ACC112 (cell line): ENCODE results near the gene DHX57.
"Not testable (repeated sequence)": the region's sequence is repeated elsewhere in the genome, so short reads cannot be mapped to it uniquely, and the experiment has no call there.

Experiments used
- H2AFZ ChIP-seq: fragments of 200-600 bp; sonication (generic); one replicate; pipeline ENCODE4 v1.6.0; 2017; ENCODE audit warnings: antibody characterized with exemption, low read length; ENCODE audit not compliant: unreplicated experiment
- H3K27ac ChIP-seq: fragments of 200-600 bp; sonication (generic); 2 replicates; pipeline ENCODE4 v1.5.1; 2014; ENCODE audit warnings: low read depth, mild to moderate bottlenecking, antibody characterized with exemption, low read length, moderate library complexity
- H3K27me3 ChIP-seq: fragments of 200-600 bp; sonication (generic); 2 replicates; pipeline ENCODE4 v1.6.1; 2014; ENCODE audit warnings: mild to moderate bottlenecking, antibody characterized with exemption, low read length, moderate library complexity, mixed read lengths; ENCODE audit not compliant: insufficient read depth
- H3K36me3 ChIP-seq: fragments of 200-600 bp; sonication (generic); 2 replicates; pipeline ENCODE4 v1.6.1; 2016; ENCODE audit warnings: mild to moderate bottlenecking, antibody characterized with exemption, low read length, moderate library complexity, mixed read lengths; ENCODE audit not compliant: insufficient read depth
- H3K4me1 ChIP-seq: fragments of 200-600 bp; sonication (generic); one replicate; pipeline ENCODE4 v1.6.1; 2016; ENCODE audit warnings: low read length, mixed read lengths; ENCODE audit not compliant: insufficient read depth, unreplicated experiment, control insufficient read depth
- H3K4me3 ChIP-seq: fragments of 200-600 bp; sonication (generic); 2 replicates; pipeline ENCODE4 v1.5.1; 2014; ENCODE audit warnings: mild to moderate bottlenecking, low read depth, low read length
- H3K79me2 ChIP-seq: fragments of 200-600 bp; sonication (generic); one replicate; pipeline ENCODE4 v1.6.0; 2016; ENCODE audit warnings: low read length; ENCODE audit not compliant: control insufficient read depth, unreplicated experiment, insufficient read depth

The DHX57 gene

GRCh38 chr2:38828460-38828859 lies 47.3 kb downstream of the DHX57 start:
- Histone ChIP-seq H3K4me1 (peaks cover 8% of the 10 kb centered on the region), H3K27ac (no peak overlapping the region)

GRCh38 chr2:38827539-38828145 lies 48.1 kb downstream of the DHX57 start:
- Histone ChIP-seq H3K4me3 (peak overlapping the region; percentile 21), H3K36me3 (0 out of 2 replicates have a peak, but pooled peaks cover 11% of the 10 kb centered on the region), H3K27ac (peak overlapping the region; percentile 67)
- H3K4me1 ChIP-seq, H2AFZ ChIP-seq, H3K27me3 ChIP-seq, H3K79me2 ChIP-seq: not testable (repeated sequence)

More at GRCh38 chr2:38828460-38828859, 47.3 kb downstream of the DHX57 start:
- Histone ChIP-seq H3K36me3 (0 out of 2 replicates have a peak, but pooled peaks cover 11% of the 10 kb centered on the region), H3K79me2 (no peaks in the 10 kb centered on the region), H3K27me3 (no peaks in the 10 kb centered on the region), H2AFZ (no peak overlapping the region), H3K4me3 (no peak overlapping the region)

GRCh38 chr2:38825956-38826355 lies 49.8 kb downstream of the DHX57 start:
- no peaks in the 10 kb centered on the region for H3K79me2 ChIP-seq
- 0 out of 2 replicates have a peak, but pooled peaks cover 11% of the 10 kb centered on the region for H3K36me3 ChIP-seq
- H3K4me3 ChIP-seq: no peak overlapping the region
- peaks cover 8% of the 10 kb centered on the region for H3K4me1 ChIP-seq
- H3K27ac ChIP-seq: no peak overlapping the region
- no peaks in the 10 kb centered on the region for H3K27me3 ChIP-seq
- no peak overlapping the region for H2AFZ ChIP-seq

- Histone ChIP-seq H2AFZ (no peak overlapping the region), H3K27ac (no peak overlapping the region), H3K27me3 (no peaks in the 10 kb centered on the region), H3K4me1 (peaks cover 8% of the 10 kb centered on the region), H3K36me3 (0 out of 2 replicates have a peak, but pooled peaks cover 11% of the 10 kb centered on the region), H3K4me3 (no peak overlapping the region), H3K79me2 (no peaks in the 10 kb centered on the region)
Measured at GRCh38 chr2:38824906-38825305, 50.8 kb downstream of the DHX57 start.

- H3K27me3 ChIP-seq: no peaks in the 10 kb centered on the region
- H3K27ac ChIP-seq: no peak overlapping the region
- no peaks in the 10 kb centered on the region for H3K79me2 ChIP-seq
- no peak overlapping the region for H3K4me3 ChIP-seq
- peaks cover 8% of the 10 kb centered on the region for H3K4me1 ChIP-seq
- 0 out of 2 replicates have a peak, but pooled peaks cover 11% of the 10 kb centered on the region for H3K36me3 ChIP-seq
- H2AFZ ChIP-seq: no peak overlapping the region
Measured at GRCh38 chr2:38823386-38823785, 52.3 kb downstream of the DHX57 start.

GRCh38 chr2:38818565-38818964 lies 57.2 kb downstream of the DHX57 start:
- Histone ChIP-seq H3K27ac (no peak overlapping the region), H3K4me1 (no peaks in the 10 kb centered on the region), H3K4me3 (no peak overlapping the region), H3K79me2 (no peaks in the 10 kb centered on the region), H3K36me3 (no peaks in the 10 kb centered on the region), H2AFZ (no peak overlapping the region), H3K27me3 (no peaks in the 10 kb centered on the region)

- Histone ChIP-seq H3K4me3 (no peak overlapping the region), H3K4me1 (no peaks in the 10 kb centered on the region), H3K27me3 (no peaks in the 10 kb centered on the region), H2AFZ (no peak overlapping the region), H3K79me2 (no peaks in the 10 kb centered on the region), H3K27ac (no peak overlapping the region), H3K36me3 (0 out of 2 replicates have a peak, but pooled peaks cover 3% of the 10 kb centered on the region)
Measured at GRCh38 chr2:38815936-38816335, 59.8 kb downstream of the DHX57 start.

- Histone ChIP-seq H3K4me1 (no peaks in the 10 kb centered on the region), H3K27ac (no peak overlapping the region), H3K36me3 (0 out of 2 replicates have a peak, but pooled peaks cover 6% of the 10 kb centered on the region), H2AFZ (no peak overlapping the region), H3K4me3 (no peak overlapping the region), H3K79me2 (no peaks in the 10 kb centered on the region), H3K27me3 (no peaks in the 10 kb centered on the region)
Measured at GRCh38 chr2:38810488-38810887, 65.2 kb downstream of the DHX57 start.

- Histone ChIP-seq H3K4me3 (no peak overlapping the region), H3K79me2 (no peaks in the 10 kb centered on the region), H2AFZ (no peak overlapping the region), H3K27me3 (no peaks in the 10 kb centered on the region), H3K27ac (no peak overlapping the region), H3K36me3 (peaks cover 10% of the 10 kb centered on the region; the same call in 1 of the 2 replicates), H3K4me1 (no peaks in the 10 kb centered on the region)
Measured at GRCh38 chr2:38808677-38809076, 67.1 kb downstream of the DHX57 start.

GRCh38 chr2:38806733-38807059 lies 69.0 kb downstream of the DHX57 start:
- Histone ChIP-seq H2AFZ (no peak overlapping the region), H3K36me3 (peaks cover 10% of the 10 kb centered on the region; the same call in 1 of the 2 replicates), H3K79me2 (no peaks in the 10 kb centered on the region), H3K27ac (no peak overlapping the region), H3K4me1 (no peaks in the 10 kb centered on the region), H3K27me3 (no peaks in the 10 kb centered on the region), H3K4me3 (no peak overlapping the region)

GRCh38 chr2:38806015-38806732 lies 69.6 kb downstream of the DHX57 start:
- H3K27ac ChIP-seq: no peak overlapping the region
- no peak overlapping the region for H3K4me3 ChIP-seq
- H3K79me2 ChIP-seq: no peaks in the 10 kb centered on the region
- no peaks in the 10 kb centered on the region for H3K4me1 ChIP-seq
- peaks cover 10% of the 10 kb centered on the region; the same call in 1 of the 2 replicates for H3K36me3 ChIP-seq
- H3K27me3 ChIP-seq: no peaks in the 10 kb centered on the region
- no peak overlapping the region for H2AFZ ChIP-seq
